Cardiac muscle cell (in vitro differentiated cells and primary cell): ENCODE measurements around the gene SLC4A1AP. TPM values are rescaled to one million over a fixed set of nuclear protein-coding genes. Genes with fewer than 3 reads are reported as not detected.

Source experiments
- DNase-seq, 2 donors: peaks; one replicate each; pipeline versions ENCODE4 v3.0.0 to v3.0.0-alpha.2; 2010 to 2017; ENCODE audit warnings: low read depth in 1 of 2, low spot score in 1 of 2
- H3K27ac ChIP-seq: fragments of 200-600 bp; sonication (generic); 2 replicates; pipeline ENCODE4 v1.5.1; 2016
- H3K27me3 ChIP-seq: fragments of 200-600 bp; sonication (generic); 2 replicates; pipeline ENCODE4 v1.6.0; 2016; ENCODE audit warnings: control low read depth
- H3K36me3 ChIP-seq: fragments of 200-600 bp; sonication (generic); 2 replicates; pipeline ENCODE4 v1.5.1; 2016; ENCODE audit warnings: control low read depth
- H3K4me1 ChIP-seq: fragments of 200-600 bp; sonication (generic); 2 replicates; pipeline ENCODE4 v1.8.1; 2017; ENCODE audit warnings: low read depth, mild to moderate bottlenecking, mixed run types
- H3K4me3 ChIP-seq: fragments of 200-600 bp; sonication (generic); 2 replicates; pipeline ENCODE4 v1.5.1; 2016; ENCODE audit warnings: mild to moderate bottlenecking
- H3K9me3 ChIP-seq: fragments of 200-600 bp; sonication (generic); 2 replicates; pipeline ENCODE4 v1.5.1; 2017; ENCODE audit warnings: low read depth, mild to moderate bottlenecking, control low read depth
- CTCF ChIP-seq: IDR thresholded peaks from 2 replicates; pipeline ENCODE4 v1.5.1; 2012; ENCODE audit warnings: low read depth, mild to moderate bottlenecking, low read length
- polyA plus RNA-seq: library from polyadenylated mRNA; unstranded; fragments of >200 nt; fragmentation: Nextera tagmentation; extraction: Ambion mirVana; gene quantifications from 2 replicates; pipeline ENCODE4 v1.2.1, GENCODE V29; 2016
- total RNA-seq: library from RNA; depleted of rRNA; stranded (reverse); fragments of >200 nt; gene quantifications from 2 replicates; pipeline ENCODE4 v1.2.3, GENCODE V29; 2016

The SLC4A1AP gene
- total RNA-seq (30.2 and 34.8 TPM in 2 replicates), polyA plus RNA-seq (35.9 and 40.3 TPM in 2 replicates)

- peak; percentile 89 to 90 for DNase-seq
- TF ChIP-seq CTCF, result no peak
- Histone ChIP-seq H3K9me3 (no peaks in the 10 kb centered on the region), H3K27me3 (no peaks in the 10 kb centered on the region), H3K4me1 (peaks cover 19% of the 10 kb centered on the region), H3K27ac (peak within 1 kb of the TSS; percentile 97), H3K4me3 (peak within 1 kb of the TSS; percentile 87), H3K36me3 (peaks cover 30% of the 10 kb centered on the region)
Measured at GRCh38 chr2:27663285-27664153, at the start of gene SLC4A1AP, which contains the start of gene SUPT7L. SLC4A1AP (plus strand) TSS chr2:27663889; CDS start chr2:27663915, 26 bp downstream. SUPT7L (minus strand) TSS chr2:27663614; CDS start chr2:27662192, 1,422 bp downstream.

GRCh38 chr2:27613985-27614384 is 49.7 kb upstream of the SLC4A1AP start:
- H3K4me1 ChIP-seq, result no peaks in the 10 kb centered on the region
- no peak overlapping the region for H3K27ac ChIP-seq
- no peaks in the 10 kb centered on the region for H3K9me3 ChIP-seq
- DNase-seq, result no peak
- TF ChIP-seq CTCF, result no peak
- H3K27me3 ChIP-seq, result no peaks in the 10 kb centered on the region
- peaks cover 22% of the 10 kb centered on the region for H3K36me3 ChIP-seq
- no peak overlapping the region for H3K4me3 ChIP-seq

GRCh38 chr2:27615316-27615715 is 48.4 kb upstream of the SLC4A1AP start:
- TF ChIP-seq CTCF, result no peak
- Histone ChIP-seq H3K36me3 (peaks cover 24% of the 10 kb centered on the region), H3K27me3 (no peaks in the 10 kb centered on the region), H3K27ac (no peak overlapping the region), H3K4me1 (no peaks in the 10 kb centered on the region), H3K4me3 (no peak overlapping the region), H3K9me3 (no peaks in the 10 kb centered on the region)
- DNase-seq, result no peak

GRCh38 chr2:27621524-27621923 is 42.2 kb upstream of the SLC4A1AP start:
- Histone ChIP-seq H3K4me1 (no peaks in the 10 kb centered on the region), H3K27me3 (no peaks in the 10 kb centered on the region), H3K36me3 (peaks cover 21% of the 10 kb centered on the region), H3K4me3 (no peak overlapping the region), H3K9me3 (no peaks in the 10 kb centered on the region), H3K27ac (no peak overlapping the region)
- TF ChIP-seq CTCF, result no peak
- DNase-seq, result no peak

GRCh38 chr2:27622921-27623384 is 40.7 kb upstream of the SLC4A1AP start:
- no peak for TF ChIP-seq CTCF
- no peak overlapping the region for H3K27ac ChIP-seq
- no peaks in the 10 kb centered on the region for H3K27me3 ChIP-seq
- no peak overlapping the region for H3K4me3 ChIP-seq
- DNase-seq, result peak in 1 of 2 donors; percentile 53
- H3K36me3 ChIP-seq, result peaks cover 15% of the 10 kb centered on the region
- H3K4me1 ChIP-seq, result no peaks in the 10 kb centered on the region
- no peaks in the 10 kb centered on the region for H3K9me3 ChIP-seq
